HL-60 (cell line): ENCODE data around the gene PSPN.

Experiments used
- DNase-seq, 2 experiments: peaks; one replicate each; pipeline ENCODE4 v3.0.0-alpha.2; 2010 to 2020; ENCODE audit warnings: low read depth in 1 of 2, low spot score in 1 of 2
- H3K27ac ChIP-seq: fragments of 250-450 bp; sonication (Bioruptor Pico); replicated peaks from 2 replicates; pipeline ENCODE4 v1.5.1; 2020; ENCODE audit warnings: mild to moderate bottlenecking, moderate library complexity
- H3K27me3 ChIP-seq: fragments of 250-450 bp; sonication (Bioruptor Pico); 2 replicates; pipeline ENCODE4 v1.5.1; 2021; ENCODE audit warnings: mild to moderate bottlenecking, moderate library complexity; ENCODE audit not compliant: insufficient read depth, poor library complexity, severe bottlenecking
- H3K4me3 ChIP-seq: replicated peaks from 2 replicates; pipeline ENCODE4 v1.5.1; 2011; ENCODE audit warnings: mild to moderate bottlenecking, control low read depth, low read length; ENCODE audit not compliant: insufficient read depth
- CTCF ChIP-seq: IDR thresholded peaks from one replicate; pipeline ENCODE4 v1.5.1; 2011; ENCODE audit warnings: low read length, control low read depth, inconsistent platforms; ENCODE audit not compliant: insufficient read depth
- GABPA ChIP-seq: IDR thresholded peaks from 2 replicates; pipeline ENCODE4 v1.6.1; 2012; ENCODE audit warnings: low read depth
- POLR2AphosphoS5 ChIP-seq: IDR thresholded peaks from 2 replicates; pipeline ENCODE4 v1.6.1; 2012; ENCODE audit warnings: low read depth
- REST ChIP-seq: IDR thresholded peaks from 2 replicates; pipeline ENCODE4 v1.6.1; 2012; ENCODE audit warnings: low read depth; ENCODE audit not compliant: insufficient replicate concordance
- SPI1 ChIP-seq: IDR thresholded peaks from 2 replicates; pipeline ENCODE4 v1.6.1; 2012; ENCODE audit warnings: low read depth, mild to moderate bottlenecking, borderline replicate concordance

Gene PSPN

GRCh38 chr19:6417713-6418561 is 42.2 kb upstream of the PSPN start:
- H3K27ac ChIP-seq = no peak overlapping the region
- no peak for DNase-seq

GRCh38 chr19:6416658-6417405 is 41.1 kb upstream of the PSPN start:
- H3K27me3 ChIP-seq = no peaks in the 10 kb centered on the region
- TF ChIP-seq CTCF (no peak), GABPA (no peak), REST (no peak), SPI1 (no peak), POLR2AphosphoS5 (no peak)
- no peak overlapping the region for H3K27ac ChIP-seq
- DNase-seq = no peak
- no peak overlapping the region for H3K4me3 ChIP-seq

More at GRCh38 chr19:6417713-6418561, 42.2 kb upstream of the PSPN start:
- no peaks in the 10 kb centered on the region for H3K27me3 ChIP-seq
- TF ChIP-seq SPI1 (no peak), CTCF (no peak), REST (no peak), POLR2AphosphoS5 (no peak), GABPA (no peak)
- H3K4me3 ChIP-seq = no peak overlapping the region

GRCh38 chr19:6415591-6416190 is 40.0 kb upstream of the PSPN start:
- DNase-seq = no peak
- H3K27me3 ChIP-seq = no peaks in the 10 kb centered on the region
- TF ChIP-seq REST (no peak), SPI1 (no peak), POLR2AphosphoS5 (no peak), CTCF (no peak), GABPA (no peak)
- H3K4me3 ChIP-seq = no peak overlapping the region
- no peak overlapping the region for H3K27ac ChIP-seq
